ENCODE measurements around the gene YARS2. TPM values are rescaled to one million over a fixed set of nuclear protein-coding genes. Genes with fewer than 3 reads are reported as not detected.

YARS2 gene
- total RNA-seq (2014; rRNA removed; shearing (Covaris generic)): 50.4 and 62.5 TPM in 2 replicates

GRCh38 chr12:32755654-32756475 is at the start of gene YARS2:
TSS of gene YARS2 (minus strand) at chr12:32755897. CDS start at chr12:32755874, 23 bp downstream.
- peak; percentile 98 for DNase-seq (ENCODE audit: low read depth)

GRCh38 chr12:32804301-32804700 is 48.6 kb upstream of the YARS2 start:
- DNase-seq (ENCODE audit: low read depth): no peak

- no peak for DNase-seq (ENCODE audit: low read depth)
Observed at GRCh38 chr12:32801269-32801980, 45.7 kb upstream of the YARS2 start.

GRCh38 chr12:32794281-32794680 is 38.6 kb upstream of the YARS2 start:
- no peak for DNase-seq (ENCODE audit: low read depth)

- DNase-seq (ENCODE audit: low read depth): no peak
Observed at GRCh38 chr12:32789916-32790315, 34.2 kb upstream of the YARS2 start.

- DNase-seq (ENCODE audit: low read depth): no peak
Observed at GRCh38 chr12:32789446-32789845, 33.7 kb upstream of the YARS2 start.

GRCh38 chr12:32788405-32788804 is 32.7 kb upstream of the YARS2 start:
- DNase-seq (ENCODE audit: low read depth): no peak

- no peak for DNase-seq (ENCODE audit: low read depth)
Observed at GRCh38 chr12:32785557-32785956, 29.9 kb upstream of the YARS2 start.

- DNase-seq (ENCODE audit: low read depth): no peak
Observed at GRCh38 chr12:32783029-32783428, 27.3 kb upstream of the YARS2 start.

GRCh38 chr12:32780071-32780470 is 24.4 kb upstream of the YARS2 start:
- no peak for DNase-seq (ENCODE audit: low read depth)

GRCh38 chr12:32777691-32778175 is 22.0 kb upstream of the YARS2 start:
- DNase-seq (ENCODE audit: low read depth): no peak

GRCh38 chr12:32777159-32777558 is 21.5 kb upstream of the YARS2 start:
- DNase-seq (ENCODE audit: low read depth): no peak

GRCh38 chr12:32776258-32776657 is 20.6 kb upstream of the YARS2 start:
- DNase-seq (ENCODE audit: low read depth): no peak

GRCh38 chr12:32773691-32774090 is 18.0 kb upstream of the YARS2 start:
- DNase-seq (ENCODE audit: low read depth): no peak

- DNase-seq (ENCODE audit: low read depth): no peak
Observed at GRCh38 chr12:32770141-32770540, 14.4 kb upstream of the YARS2 start.

GRCh38 chr12:32768518-32768917 is 12.8 kb upstream of the YARS2 start:
- no peak for DNase-seq (ENCODE audit: low read depth)

- DNase-seq (ENCODE audit: low read depth): peak; percentile 20
Observed at GRCh38 chr12:32765906-32766305, 10.2 kb upstream of the YARS2 start.

- no peak for DNase-seq (ENCODE audit: low read depth)
Observed at GRCh38 chr12:32761716-32762115, 6.0 kb upstream of the YARS2 start.

- no peak for DNase-seq (ENCODE audit: low read depth)
Observed at GRCh38 chr12:32757157-32757556, 1.5 kb upstream of the YARS2 start.

- DNase-seq (ENCODE audit: low read depth): peak; percentile 12
Observed at GRCh38 chr12:32756476-32757066, 874 bp upstream of the YARS2 start.

- peak; percentile 90 for DNase-seq (ENCODE audit: low read depth)
Observed at GRCh38 chr12:32755051-32755653, 545 bp downstream of the YARS2 start.

- DNase-seq (ENCODE audit: low read depth): no peak
Observed at GRCh38 chr12:32754111-32754510, 1.6 kb downstream of the YARS2 start.

Measured in Daoy (cell line).